Measurements from ENCODE around the gene MCHR1.
A peak's percentile ranks its signal among the peaks of the same experiment; 100 is the strongest.

The MCHR1 gene

GRCh38 chr22:40679249-40679963 is at the start of gene MCHR1:
Gene MCHR1 (plus strand): TSS chr22:40679484. CDS start chr22:40679653, 169 bp downstream.
- DNase-seq (ENCODE audit: low read depth): no peak
- TF ChIP-seq CTCF (IDR thresholded peaks at IDR 0.05; ENCODE audit: insufficient read depth, low read depth, low read length, missing control alignments): no peak
- no peak within 1 kb of the TSS for H3K4me3 ChIP-seq (ENCODE audit: low read length)

- no peak overlapping the region for H3K4me3 ChIP-seq (ENCODE audit: low read length)
- no peak for TF ChIP-seq CTCF (IDR thresholded peaks at IDR 0.05; ENCODE audit: insufficient read depth, low read depth, low read length, missing control alignments)
- no peak for DNase-seq (ENCODE audit: low read depth)
Observed at GRCh38 chr22:40631925-40632324, 47.4 kb upstream of the MCHR1 start.

- no peak for DNase-seq (ENCODE audit: low read depth)
- H3K4me3 ChIP-seq (ENCODE audit: low read length): no peak overlapping the region
- no peak for TF ChIP-seq CTCF (IDR thresholded peaks at IDR 0.05; ENCODE audit: insufficient read depth, low read depth, low read length, missing control alignments)
Observed at GRCh38 chr22:40633036-40633435, 46.2 kb upstream of the MCHR1 start.

- no peak for TF ChIP-seq CTCF (IDR thresholded peaks at IDR 0.05; ENCODE audit: insufficient read depth, low read depth, low read length, missing control alignments)
- H3K4me3 ChIP-seq (ENCODE audit: low read length): peak overlapping the region; percentile 88
- DNase-seq (ENCODE audit: low read depth): no peak
Observed at GRCh38 chr22:40634119-40634903, 45.0 kb upstream of the MCHR1 start.

- no peak for TF ChIP-seq CTCF (IDR thresholded peaks at IDR 0.05; ENCODE audit: insufficient read depth, low read depth, low read length, missing control alignments)
- DNase-seq (ENCODE audit: low read depth): peak; percentile 17
Observed at GRCh38 chr22:40635043-40635939, 44.0 kb upstream of the MCHR1 start.

GRCh38 chr22:40635940-40636379 is 43.3 kb upstream of the MCHR1 start:
- DNase-seq (ENCODE audit: low read depth): peak; percentile 25
- TF ChIP-seq CTCF (IDR thresholded peaks at IDR 0.05; ENCODE audit: insufficient read depth, low read depth, low read length, missing control alignments): no peak
- H3K4me3 ChIP-seq (ENCODE audit: low read length): peak overlapping the region; percentile 88

More at GRCh38 chr22:40635043-40635939, 44.0 kb upstream of the MCHR1 start:
- H3K4me3 ChIP-seq (ENCODE audit: low read length): peak overlapping the region; percentile 88
